Panc1 (cell line): Measurements from ENCODE around the gene DNASE1L2. TPM values are rescaled to one million over a fixed set of nuclear protein-coding genes. Genes with fewer than 3 reads are reported as not detected.

Source experiments
- ATAC-seq: fragments of 200-7000 bp; cut with Tn5 transposase; 2 replicates; pipeline ENCODE4 v1.9.1; 2020; ENCODE audit warnings: mild to moderate bottlenecking, moderate library complexity
- BruUV-seq: library from RNA; stranded (reverse); fragments of 400-500 nt; replicated peaks from 2 replicates; lab custom pipeline; 2021; lab: Mats Ljungman, UMichigan
- CTCF ChIA-PET: fragments of 300-600 bp; sonication (Branson Sonifier 250); formaldehyde crosslinking; loops from one replicate; lab custom pipeline; 2022; ENCODE audit warnings: antibody characterized with exemption; lab: Charles Lee
- POLR2A ChIA-PET: fragments of 300-600 bp; sonication (Branson Sonifier 250); formaldehyde crosslinking; loops from one replicate; lab custom pipeline; 2022; ENCODE audit warnings: antibody characterized with exemption; lab: Charles Lee
- DNase-seq: peaks from one replicate; pipeline ENCODE4 v3.0.0-alpha.2; 2010; ENCODE audit warnings: low read depth, low spot score
- H3K27ac ChIP-seq: 2 replicates; pipeline ENCODE4 v1.5.1; 2011; ENCODE audit warnings: mild to moderate bottlenecking, low read length, inconsistent platforms
- H3K27me3 ChIP-seq: fragments of 200-500 bp; sonication (Bioruptor generic); 2 replicates; pipeline ENCODE4 v1.6.0; 2014; ENCODE audit warnings: low read length, inconsistent platforms; ENCODE audit not compliant: control insufficient read depth, insufficient read depth
- H3K36me3 ChIP-seq: fragments of 200-500 bp; sonication (Bioruptor generic); 2 replicates; pipeline ENCODE4 v1.5.1; 2014; ENCODE audit warnings: inconsistent platforms, mild to moderate bottlenecking, low read length, moderate library complexity; ENCODE audit not compliant: control insufficient read depth, insufficient read depth
- H3K4me1 ChIP-seq: 2 replicates; pipeline ENCODE4 v1.5.1; 2011; ENCODE audit warnings: inconsistent platforms, mild to moderate bottlenecking, low read length, moderate library complexity; ENCODE audit not compliant: control insufficient read depth, insufficient read depth
- H3K4me3 ChIP-seq, 2 experiments: 2 replicates each; pipeline ENCODE4 v1.5.1; 2011 to 2012; ENCODE audit warnings: low read depth in 2 of 2, low read length in 2 of 2, mild to moderate bottlenecking in 2 of 2, inconsistent platforms in 1 of 2, moderate library complexity in 1 of 2
- H3K9me3 ChIP-seq: fragments of 200-500 bp; sonication (Bioruptor generic); 2 replicates; pipeline ENCODE4 v1.5.1; 2014; ENCODE audit warnings: low read depth, mild to moderate bottlenecking, inconsistent platforms, low read length, moderate library complexity; ENCODE audit not compliant: control insufficient read depth, insufficient read depth
- POLR2AphosphoS5 ChIP-seq: IDR thresholded peaks from 2 replicates; pipeline ENCODE4 v1.6.1; 2012; ENCODE audit warnings: mild to moderate bottlenecking, low read depth, low read length, moderate library complexity
- SIN3A ChIP-seq: IDR thresholded peaks from 2 replicates; pipeline ENCODE4 v1.6.1; 2012; ENCODE audit warnings: low read depth, mild to moderate bottlenecking, low read length, moderate library complexity, borderline replicate concordance; ENCODE audit not compliant: insufficient read depth
- TCF7L2 ChIP-seq: IDR thresholded peaks from 2 replicates; pipeline ENCODE4 v1.6.1; 2011; ENCODE audit warnings: mild to moderate bottlenecking, low read depth, low read length, inconsistent platforms
- in situ Hi-C: cut with HindIII; loops from 2 replicates; pipeline ENCODE4 v1.10.0; 2016; ENCODE audit warnings: low sequenced_read_pairs, low pct_unique_long_range_greater_than_20kb
- intact Hi-C: fragments of 100-400 bp; cut with micrococcal nuclease; formaldehyde crosslinking; loops from one replicate; pipeline ENCODE4 v1.10.0; 2022; ENCODE audit not compliant: unreplicated experiment
- total RNA-seq: library from RNA; stranded (reverse); gene quantifications from one replicate; pipeline ENCODE4 v1.2.1, GENCODE V29; 2021; ENCODE audit not compliant: unreplicated experiment
- TF ChIP-seq, protein P1 (sequence below), 2 experiments: IDR thresholded peaks; 2 replicates each; pipeline ENCODE4 v1.6.1; 2011 to 2012; ENCODE audit warnings: low read depth in 2 of 2, control low read depth in 1 of 2, low read length in 1 of 2, mild to moderate bottlenecking in 1 of 2, moderate library complexity in 1 of 2; ENCODE audit not compliant: insufficient read depth in 1 of 2
- TF ChIP-seq, protein P2 (sequence below): fragments of 450-650 bp; IDR thresholded peaks from 2 replicates; pipeline ENCODE4 v1.5.1; 2017; ENCODE audit warnings: mild to moderate bottlenecking

The DNASE1L2 gene
- total RNA-seq, 1 experiment from 2014 or later: 4.4 TPM

DNA sequence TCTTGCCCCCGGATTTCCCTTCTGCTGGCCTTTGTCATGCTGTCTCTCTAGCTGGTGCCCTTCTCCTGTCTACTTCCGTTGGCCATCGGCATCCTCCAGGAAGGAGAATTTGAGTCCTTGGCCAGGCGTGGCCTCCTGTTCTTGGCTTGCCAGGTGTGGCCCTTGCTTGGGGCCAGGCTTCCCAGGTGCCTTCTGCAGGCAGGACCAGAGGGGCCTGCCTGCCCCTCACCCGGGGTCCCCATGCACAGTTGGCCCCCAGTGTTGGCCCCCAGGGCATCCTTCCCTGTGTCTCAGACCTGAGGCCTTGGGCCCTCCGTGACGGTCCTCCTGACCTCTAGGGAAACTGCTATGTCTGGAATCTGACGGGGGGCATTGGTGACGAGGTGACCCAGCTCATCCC, 28.4 kb upstream of the DNASE1L2 start:
- DNase-seq: no peak
- Histone ChIP-seq H3K27ac (no peak overlapping the region), H3K4me1 (peaks cover 34% of the 10 kb centered on the region), H3K36me3 (no peaks in the 10 kb centered on the region; the same call in 1 of the 2 replicates), H3K4me3 (no peak overlapping the region), H3K9me3 (no peaks in the 10 kb centered on the region), H3K27me3 (no peaks in the 10 kb centered on the region)
- in situ Hi-C loops: no loop called here
- intact Hi-C loops: no loop called here
- ChIA-PET CTCF (no interaction called here), POLR2A (interaction anchor here (0.5 kb wide), 1 partner anchor 769 kb away, joined by 10 read pairs; no protein-coding TSS in a partner anchor)
- no TSS peak for BruUV-seq
- TF ChIP-seq TCF7L2 (no peak), SIN3A (no peak), POLR2AphosphoS5 (no peak)
- TF ChIP-seq, protein P1, sequence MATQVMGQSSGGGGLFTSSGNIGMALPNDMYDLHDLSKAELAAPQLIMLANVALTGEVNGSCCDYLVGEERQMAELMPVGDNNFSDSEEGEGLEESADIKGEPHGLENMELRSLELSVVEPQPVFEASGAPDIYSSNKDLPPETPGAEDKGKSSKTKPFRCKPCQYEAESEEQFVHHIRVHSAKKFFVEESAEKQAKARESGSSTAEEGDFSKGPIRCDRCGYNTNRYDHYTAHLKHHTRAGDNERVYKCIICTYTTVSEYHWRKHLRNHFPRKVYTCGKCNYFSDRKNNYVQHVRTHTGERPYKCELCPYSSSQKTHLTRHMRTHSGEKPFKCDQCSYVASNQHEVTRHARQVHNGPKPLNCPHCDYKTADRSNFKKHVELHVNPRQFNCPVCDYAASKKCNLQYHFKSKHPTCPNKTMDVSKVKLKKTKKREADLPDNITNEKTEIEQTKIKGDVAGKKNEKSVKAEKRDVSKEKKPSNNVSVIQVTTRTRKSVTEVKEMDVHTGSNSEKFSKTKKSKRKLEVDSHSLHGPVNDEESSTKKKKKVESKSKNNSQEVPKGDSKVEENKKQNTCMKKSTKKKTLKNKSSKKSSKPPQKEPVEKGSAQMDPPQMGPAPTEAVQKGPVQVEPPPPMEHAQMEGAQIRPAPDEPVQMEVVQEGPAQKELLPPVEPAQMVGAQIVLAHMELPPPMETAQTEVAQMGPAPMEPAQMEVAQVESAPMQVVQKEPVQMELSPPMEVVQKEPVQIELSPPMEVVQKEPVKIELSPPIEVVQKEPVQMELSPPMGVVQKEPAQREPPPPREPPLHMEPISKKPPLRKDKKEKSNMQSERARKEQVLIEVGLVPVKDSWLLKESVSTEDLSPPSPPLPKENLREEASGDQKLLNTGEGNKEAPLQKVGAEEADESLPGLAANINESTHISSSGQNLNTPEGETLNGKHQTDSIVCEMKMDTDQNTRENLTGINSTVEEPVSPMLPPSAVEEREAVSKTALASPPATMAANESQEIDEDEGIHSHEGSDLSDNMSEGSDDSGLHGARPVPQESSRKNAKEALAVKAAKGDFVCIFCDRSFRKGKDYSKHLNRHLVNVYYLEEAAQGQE (IDR thresholded peaks at IDR 0.05; ENCODE audit: insufficient read depth in 1 of 2, low read depth in 2 of 2, low read length in 1 of 2): no peak
- TF ChIP-seq, protein P2, sequence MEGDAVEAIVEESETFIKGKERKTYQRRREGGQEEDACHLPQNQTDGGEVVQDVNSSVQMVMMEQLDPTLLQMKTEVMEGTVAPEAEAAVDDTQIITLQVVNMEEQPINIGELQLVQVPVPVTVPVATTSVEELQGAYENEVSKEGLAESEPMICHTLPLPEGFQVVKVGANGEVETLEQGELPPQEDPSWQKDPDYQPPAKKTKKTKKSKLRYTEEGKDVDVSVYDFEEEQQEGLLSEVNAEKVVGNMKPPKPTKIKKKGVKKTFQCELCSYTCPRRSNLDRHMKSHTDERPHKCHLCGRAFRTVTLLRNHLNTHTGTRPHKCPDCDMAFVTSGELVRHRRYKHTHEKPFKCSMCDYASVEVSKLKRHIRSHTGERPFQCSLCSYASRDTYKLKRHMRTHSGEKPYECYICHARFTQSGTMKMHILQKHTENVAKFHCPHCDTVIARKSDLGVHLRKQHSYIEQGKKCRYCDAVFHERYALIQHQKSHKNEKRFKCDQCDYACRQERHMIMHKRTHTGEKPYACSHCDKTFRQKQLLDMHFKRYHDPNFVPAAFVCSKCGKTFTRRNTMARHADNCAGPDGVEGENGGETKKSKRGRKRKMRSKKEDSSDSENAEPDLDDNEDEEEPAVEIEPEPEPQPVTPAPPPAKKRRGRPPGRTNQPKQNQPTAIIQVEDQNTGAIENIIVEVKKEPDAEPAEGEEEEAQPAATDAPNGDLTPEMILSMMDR: no peak
- ATAC-seq: no peak

DNA sequence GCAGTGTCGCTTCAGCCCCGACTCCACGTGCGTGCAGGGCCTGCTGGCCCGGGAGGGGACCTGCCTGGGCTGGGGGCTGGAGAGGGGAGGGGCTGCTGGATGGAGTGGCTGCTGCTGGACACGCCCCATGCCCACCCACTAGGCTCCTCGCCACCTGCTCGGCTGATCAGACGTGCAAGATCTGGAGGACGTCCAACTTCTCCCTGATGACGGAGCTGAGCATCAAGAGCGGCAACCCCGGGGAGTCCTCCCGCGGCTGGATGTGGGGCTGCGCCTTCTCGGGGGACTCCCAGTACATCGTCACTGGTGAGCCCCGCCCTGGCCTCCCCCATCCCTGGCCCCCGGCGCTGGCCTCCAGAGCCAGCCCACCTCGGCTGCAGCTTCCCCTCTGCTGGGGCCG, 27.9 kb upstream of the DNASE1L2 start:
- intact Hi-C loops (no loop called here), in situ Hi-C loops (no loop called here)
- BruUV-seq: no TSS peak
- CTCF ChIA-PET: no interaction called here
- DNase-seq (no peak), ATAC-seq (no peak)
- POLR2A ChIA-PET: interaction anchor here (0.5 kb wide), 1 partner anchor 769 kb away, joined by 10 read pairs; no protein-coding TSS in a partner anchor
- Histone ChIP-seq H3K36me3 (no peaks in the 10 kb centered on the region; the same call in 1 of the 2 replicates), H3K27me3 (no peaks in the 10 kb centered on the region), H3K27ac (no peak overlapping the region), H3K4me3 (no peak overlapping the region), H3K4me1 (peaks cover 37% of the 10 kb centered on the region), H3K9me3 (no peaks in the 10 kb centered on the region)
- TF ChIP-seq, protein P2: no peak
- TF ChIP-seq POLR2AphosphoS5: no peak
- TF ChIP-seq, protein P1 (IDR thresholded peaks at IDR 0.05; ENCODE audit: insufficient read depth in 1 of 2, low read depth in 2 of 2, low read length in 1 of 2): no peak
- no peak for TF ChIP-seq TCF7L2
- TF ChIP-seq SIN3A: no peak
